NCI-H69 (cell line): ENCODE data around the gene UGCG.
"Not testable (repeated sequence)": the region's sequence is repeated elsewhere in the genome, so short reads cannot be mapped to it uniquely, and the experiment has no call there.

Experiments
- DNase-seq: peaks from one replicate; lab custom pipeline; 2025; lab: John Stamatoyannopoulos, UW

Gene UGCG

DNA sequence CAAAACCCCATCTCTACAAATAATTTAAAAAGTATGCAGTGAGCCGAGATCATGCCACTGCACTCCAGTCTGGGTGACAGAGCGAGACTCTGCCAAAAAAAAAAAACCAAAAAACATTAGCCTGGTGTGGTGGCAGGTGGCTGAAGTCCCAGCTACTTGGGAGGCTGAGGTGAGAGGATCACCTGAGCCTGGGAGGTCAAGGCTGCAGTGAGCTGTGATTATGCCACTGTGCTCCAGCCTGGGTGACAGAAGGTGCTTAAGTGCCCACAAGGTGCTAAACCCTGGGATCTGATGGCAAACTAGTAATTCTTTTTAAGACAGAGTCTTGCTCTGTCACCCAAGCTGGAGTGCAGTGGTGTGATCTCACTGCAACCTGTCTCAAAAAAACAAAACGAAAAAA, 5.7 kb upstream of the UGCG start:
- DNase-seq: not testable (repeated sequence)

DNA sequence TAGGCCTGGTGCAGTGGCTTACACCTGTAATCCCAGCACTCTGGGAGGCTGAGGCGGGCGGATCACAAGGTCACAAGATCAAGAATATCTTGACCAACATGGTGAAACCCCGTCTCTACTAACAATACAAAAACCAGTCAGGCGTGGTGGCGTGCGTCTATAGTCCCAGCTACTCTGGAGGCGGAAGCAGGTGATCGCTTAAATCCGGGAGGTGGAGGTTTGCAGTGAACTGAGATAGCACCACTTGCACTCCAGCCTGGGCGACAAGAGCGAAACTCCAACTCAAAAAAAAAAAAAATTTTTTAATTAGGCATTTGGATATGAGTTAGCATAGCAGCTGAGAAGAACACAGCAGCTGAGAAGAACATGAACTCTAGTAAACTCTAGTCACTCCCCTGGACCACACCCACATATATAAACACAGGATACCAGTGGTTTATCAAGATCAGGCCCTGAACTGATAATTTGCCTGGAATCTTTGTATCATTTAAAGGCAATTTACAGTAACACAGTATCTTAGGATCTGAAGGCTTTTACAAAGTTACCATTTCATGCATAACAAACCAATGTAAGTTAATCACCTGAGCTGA, 4.6 kb upstream of the UGCG start:
- peak; percentile 32 for DNase-seq

DNA sequence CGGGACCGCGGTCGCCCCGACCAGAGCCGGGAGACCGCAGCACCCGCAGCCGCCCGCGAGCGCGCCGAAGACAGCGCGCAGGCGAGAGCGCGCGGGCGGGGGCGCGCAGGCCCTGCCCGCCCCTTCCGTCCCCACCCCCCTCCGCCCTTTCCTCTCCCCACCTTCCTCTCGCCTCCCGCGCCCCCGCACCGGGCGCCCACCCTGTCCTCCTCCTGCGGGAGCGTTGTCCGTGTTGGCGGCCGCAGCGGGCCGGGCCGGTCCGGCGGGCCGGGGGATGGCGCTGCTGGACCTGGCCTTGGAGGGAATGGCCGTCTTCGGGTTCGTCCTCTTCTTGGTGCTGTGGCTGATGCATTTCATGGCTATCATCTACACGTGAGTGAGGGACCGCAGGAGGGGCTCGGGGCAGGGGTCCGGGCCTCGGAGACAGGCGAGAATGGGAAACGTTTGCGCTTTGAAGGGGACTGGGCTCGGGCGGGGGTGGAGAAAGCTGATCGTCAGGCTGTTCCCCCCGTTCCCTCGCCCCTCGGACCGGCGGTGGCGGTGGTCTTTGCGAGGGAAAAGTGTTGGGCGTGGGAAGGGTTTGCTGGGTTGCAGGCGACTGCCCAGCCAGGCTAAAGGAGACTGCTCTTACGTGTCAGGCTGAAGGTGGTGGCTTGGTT, 457 bp downstream of the UGCG start:
- DNase-seq: peak; percentile 92

DNA sequence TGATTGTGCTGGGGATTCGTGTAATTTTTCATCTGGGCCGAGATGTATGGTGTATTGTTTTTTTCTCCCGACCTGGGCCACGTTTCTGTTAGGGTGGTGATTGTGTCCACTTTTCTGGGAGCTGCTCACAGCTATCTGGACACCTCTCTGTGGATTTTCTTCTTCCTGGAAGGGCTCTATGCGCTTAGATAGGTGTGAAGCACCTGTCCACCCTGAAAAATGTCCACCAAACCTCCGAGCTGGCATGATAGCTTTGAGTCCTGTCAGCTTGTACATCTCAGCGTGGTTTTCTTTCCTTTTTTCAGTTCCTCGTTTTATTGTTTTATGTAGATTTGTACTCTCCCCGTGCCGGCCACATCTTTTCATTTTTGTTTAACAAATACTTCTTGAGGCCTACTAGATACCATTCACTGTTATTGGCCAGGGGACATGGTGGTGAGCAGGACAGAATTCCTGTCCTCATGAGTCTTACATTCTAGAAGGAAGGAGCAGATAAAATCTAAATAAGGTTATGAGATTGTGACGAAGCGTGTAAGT, 1.1 kb downstream of the UGCG start:
- DNase-seq: peak; percentile 76

DNA sequence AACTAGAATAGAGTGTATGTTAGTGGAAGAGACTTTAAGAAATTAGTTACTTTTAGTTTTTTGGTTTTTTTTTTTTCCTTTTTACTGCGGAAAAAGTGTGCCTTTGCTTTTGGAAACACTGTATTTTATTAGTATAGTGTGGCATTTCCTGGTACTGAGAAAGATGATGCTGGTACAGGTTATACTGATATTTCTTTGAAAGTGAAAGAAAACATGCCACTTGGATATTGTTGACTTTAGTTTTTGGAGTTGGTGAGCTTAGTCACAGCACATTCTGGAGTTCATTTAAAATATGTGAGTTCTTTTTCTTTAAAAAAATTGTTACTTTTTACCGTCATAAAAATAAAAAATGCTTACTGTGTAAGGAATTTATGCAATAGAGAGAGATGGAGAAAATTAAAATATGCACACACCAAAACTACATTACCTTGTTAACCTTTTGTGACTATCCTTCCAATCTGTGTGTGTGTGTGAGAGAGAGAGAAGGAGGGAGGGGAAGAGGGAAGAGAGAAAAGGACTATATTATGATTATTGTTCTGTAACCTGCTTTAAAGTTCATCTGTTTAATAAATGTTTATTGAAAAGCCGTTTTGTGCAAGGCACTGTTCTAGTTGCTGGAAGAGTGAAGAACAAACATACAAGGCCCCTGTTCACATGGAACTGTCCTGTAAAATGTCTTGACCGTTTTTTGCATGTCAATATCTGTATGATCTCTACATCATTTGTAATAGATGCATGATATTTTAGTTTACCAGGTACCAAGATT, 1.9 kb downstream of the UGCG start:
- no peak for DNase-seq

DNA sequence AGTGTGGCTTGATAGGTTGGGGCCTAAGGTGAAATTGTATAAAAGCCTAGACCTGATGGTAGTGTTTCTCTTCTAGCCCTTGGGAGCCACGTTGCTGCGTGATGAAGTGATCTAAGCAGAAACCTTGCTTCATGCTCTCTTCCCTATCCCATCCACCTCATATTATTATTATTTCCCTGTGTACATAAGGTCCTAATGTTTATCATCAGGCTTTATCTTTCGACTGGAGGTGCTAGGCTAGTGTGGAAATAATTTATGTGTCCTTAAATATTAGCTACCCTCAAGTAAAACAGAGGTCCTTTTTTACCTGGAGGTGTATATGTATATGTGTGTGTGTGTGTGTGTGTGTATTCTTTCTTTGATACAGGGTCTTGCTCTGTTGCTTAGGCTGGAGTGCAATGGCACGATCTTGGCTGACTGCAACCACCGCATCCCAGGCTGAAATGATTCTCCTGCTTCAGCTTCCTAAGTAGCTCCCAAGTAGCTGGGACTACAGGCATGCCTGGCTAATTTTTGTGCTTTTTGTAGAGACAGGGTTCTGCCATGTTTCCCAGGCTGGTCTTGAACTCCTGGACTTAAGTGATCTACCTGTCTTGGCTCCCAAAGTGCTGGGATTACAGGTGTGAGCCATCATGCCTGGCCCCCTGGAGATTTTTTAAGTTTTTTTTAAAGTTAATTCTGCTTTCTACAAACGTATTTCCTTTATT, 3.7 kb downstream of the UGCG start:
- DNase-seq: no peak

DNA sequence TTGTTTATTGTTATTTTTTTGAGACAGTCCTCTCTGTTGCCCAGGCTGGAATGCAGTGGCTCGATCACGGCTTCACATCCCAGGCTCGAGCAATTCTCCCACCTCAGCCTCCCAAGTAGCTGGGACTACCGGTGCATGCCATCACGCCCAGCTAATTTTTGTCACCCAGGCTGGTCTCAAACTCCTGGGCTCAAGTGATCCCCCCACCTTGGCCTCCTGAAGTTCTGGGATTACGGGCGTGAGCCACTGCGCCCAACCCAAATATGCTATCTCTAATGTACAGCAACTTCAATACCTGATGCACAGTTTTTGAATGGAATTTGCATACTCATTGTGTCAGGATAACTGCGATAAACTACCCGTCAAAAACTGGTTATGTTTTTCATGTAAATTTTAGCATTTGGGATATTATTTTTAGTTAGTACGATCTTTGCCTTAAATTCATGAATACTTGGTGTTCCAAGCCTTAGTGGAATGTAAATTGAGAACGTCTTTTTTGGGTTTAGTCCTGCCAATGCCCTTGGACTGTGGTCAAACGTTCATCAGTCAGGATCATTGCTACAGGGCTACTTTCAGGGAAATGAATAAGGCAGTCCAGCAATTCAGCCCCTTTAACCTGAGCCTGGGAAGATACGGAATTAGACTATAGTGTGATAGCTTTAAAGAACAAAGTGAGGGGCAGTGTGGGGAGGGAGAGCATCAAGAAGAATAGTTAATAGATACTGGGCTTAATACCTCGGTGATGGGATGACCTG, 4.4 kb downstream of the UGCG start:
- no peak for DNase-seq

DNA sequence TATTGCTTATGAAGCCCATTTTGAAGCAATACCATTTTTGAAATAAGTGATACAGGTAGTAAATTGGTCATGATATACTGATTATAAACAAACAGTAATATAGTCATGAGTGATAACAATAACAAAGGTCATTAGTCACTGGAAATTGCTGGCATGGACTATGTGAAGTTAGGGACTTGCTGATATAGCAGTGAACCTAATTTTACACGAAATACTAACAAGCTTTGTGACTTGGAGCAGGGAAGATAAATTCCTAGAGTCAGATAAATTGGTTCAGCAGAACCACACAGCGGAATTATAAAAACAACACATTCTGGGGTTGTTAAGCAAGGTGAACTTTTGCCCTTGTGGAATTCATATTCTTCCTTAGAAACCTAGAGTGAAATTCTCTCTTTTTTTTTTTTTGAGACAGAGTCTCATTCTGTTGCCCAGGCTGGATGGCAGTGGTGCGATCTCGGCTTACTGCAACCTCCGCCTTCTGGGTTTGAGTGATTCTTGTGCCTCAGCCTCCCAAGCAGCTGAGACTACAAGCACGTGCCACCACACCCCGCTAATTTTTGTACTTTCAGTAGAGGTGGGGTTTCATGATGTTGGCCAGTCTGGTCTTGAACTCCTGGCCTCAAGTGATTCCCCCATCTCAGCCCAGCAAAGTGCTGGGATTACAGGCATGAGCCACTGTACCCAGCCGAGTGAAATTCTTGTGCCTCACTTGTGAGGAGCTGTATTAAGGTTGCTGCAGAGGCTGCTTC, 6.0 kb downstream of the UGCG start:
- no peak for DNase-seq

DNA sequence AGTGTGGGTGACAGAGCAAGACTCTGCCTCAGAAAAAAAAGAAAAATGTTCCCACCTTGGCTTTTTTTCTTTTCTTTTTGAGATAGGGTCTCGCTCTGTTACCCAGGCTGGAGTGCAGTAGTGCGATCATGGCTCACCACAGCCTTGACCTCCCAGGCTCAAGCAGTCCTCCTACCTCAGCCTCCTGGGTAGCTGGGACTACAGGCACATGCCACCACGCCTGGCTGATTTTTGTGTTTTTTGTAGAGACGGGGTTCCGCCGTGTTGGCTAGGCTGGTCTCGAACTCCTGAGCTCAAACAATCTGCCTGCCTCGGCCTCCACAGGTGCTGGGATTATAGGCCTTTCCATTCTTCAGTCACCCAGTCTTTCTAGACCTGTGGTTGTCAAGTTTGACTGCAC, 6.9 kb downstream of the UGCG start:
- not testable (repeated sequence) for DNase-seq

DNA sequence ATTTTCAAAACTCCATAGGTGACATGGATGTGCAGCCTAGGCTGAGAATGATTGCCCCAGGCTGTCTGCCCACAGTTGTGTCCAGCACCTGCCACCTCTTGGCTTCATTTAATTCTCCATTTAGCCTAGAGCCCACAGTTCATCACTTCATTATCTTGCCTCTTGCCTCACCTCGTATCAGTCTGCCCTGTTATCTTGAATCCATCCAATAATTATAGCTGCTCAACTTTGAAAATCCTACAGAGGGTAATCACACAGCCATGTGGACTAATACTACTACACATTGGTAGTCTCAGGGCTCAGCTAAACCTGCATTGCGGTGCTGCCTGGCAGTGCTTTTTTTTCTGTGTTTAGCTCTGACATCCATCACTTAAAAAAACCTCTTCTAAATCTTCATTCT, 7.4 kb downstream of the UGCG start:
- peak; percentile 43 for DNase-seq

DNA sequence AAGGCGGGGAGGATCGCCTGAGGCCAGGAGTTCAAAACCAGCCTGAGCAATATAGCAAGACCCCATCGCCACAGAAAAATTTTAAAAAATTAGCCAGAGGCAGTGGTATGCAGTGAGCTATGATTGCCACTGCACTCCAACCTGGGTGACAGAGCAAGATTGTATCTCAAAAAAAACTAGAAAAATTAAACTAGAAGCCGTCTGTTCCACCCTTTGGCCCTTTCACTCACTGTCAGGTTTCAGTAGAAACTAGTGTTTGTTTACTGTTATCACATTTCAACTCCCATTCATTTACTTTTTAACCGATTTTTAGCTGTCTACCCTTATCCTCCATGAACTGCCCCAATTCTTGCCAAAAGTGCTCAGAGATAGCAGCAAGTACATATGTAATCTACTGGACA, 8.3 kb downstream of the UGCG start:
- no peak for DNase-seq

DNA sequence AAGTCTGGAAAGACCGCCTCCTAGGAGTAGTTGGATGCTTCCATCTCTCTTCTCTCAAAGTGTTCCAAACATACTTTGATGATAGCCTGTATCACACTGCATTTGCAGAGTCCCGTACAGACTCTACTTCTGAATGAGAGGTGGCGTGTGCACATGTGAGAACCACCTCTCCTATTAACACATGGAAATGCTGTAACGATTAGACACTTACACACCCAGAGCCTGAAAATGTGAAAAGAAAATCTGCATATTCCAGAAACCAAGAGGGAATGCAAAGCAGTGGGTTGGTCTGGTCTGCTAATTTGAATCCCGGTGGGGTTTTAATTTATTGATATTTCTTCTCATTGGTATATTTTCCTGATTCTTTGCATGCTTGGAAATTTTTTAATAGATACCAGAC, 10.5 kb downstream of the UGCG start:
- DNase-seq: no peak

DNA sequence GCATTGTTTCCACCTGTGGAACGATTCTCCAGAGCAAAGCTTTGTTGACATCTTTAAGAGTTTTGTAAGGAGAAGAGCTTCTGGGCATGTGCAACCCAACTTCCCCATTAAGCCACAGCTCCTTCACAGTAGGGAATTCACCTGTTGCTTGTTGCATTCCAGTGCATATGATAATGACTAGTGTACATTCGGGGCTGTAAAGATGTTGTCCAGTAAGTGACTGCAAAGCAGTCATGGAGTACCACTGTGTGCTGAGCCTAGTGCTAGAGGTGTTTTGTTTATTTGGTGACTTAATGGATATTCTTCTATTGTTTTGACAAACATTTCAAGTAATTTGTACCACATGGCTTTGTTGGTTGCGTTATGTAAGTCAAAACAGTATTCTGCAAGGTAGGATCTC, 12.8 kb downstream of the UGCG start:
- DNase-seq: no peak

DNA sequence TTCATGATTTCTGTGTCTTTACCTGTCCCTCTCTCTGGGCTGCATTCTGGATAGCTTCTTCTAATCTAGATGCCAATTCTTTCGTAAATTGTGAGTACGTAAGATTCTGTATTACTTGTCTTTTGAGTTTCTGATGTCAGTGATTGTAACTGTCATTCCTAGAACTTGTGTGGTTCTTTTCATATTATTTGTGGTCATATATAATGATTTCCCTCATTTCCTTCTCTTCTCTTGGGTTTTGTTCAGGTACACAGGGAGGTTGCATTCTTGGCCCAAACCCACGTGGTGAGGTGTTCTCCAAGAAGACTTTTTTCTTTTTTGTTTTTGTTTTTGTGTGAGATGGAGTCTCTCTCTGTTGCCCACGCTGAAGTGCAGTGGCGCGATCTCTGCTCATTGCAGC, 13.8 kb downstream of the UGCG start:
- DNase-seq: no peak

DNA sequence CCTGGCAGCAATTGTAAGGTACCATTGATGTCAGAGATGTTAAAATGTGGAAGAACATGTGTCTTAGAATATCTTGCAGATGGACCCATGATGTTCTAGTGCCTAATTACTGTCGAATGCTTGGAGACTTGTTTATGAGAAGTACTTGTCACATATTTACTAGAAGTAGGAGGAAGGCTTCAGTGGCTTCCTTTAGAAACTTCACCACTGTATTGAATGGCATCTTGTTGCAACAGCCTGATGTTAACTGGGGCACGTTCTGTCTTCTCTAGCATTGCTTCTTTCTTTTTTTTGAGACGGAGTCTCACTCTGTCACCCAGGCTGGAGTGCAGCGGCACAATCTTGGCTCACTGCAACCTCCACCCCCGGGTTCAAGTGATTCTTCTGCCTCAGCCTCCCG, 16.5 kb downstream of the UGCG start:
- DNase-seq: no peak

DNA sequence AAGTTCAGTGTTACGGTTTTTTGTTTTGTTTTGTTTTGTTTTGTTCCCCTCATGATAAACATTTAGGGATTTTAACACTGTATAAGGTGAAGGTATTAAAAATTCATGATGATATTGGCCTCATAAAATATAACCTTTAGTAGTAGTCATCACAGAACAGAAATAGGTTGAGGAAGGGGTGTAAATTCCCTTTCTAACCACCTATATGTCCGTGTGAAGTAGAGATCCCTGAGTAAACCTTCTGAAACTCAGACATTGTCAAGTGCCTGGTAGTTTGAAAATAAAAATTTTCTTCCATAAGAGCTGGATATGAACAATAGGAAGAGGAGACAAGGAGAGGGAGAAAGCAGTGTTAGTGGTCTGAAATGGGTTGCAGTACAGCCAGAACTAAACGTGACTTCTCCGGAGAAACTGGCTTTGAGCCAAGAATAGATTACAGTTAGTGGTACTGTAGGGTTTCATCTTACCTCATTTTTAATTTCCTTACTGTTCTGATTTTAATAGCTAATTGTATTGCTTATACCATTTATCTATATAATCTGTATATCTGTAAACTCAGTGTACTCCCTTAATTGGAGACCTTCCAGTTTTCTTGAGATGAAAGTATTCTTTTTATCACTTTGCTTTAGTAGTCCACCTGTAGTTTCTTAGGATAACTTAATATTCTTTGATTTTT, 18.3 kb downstream of the UGCG start:
- DNase-seq: peak; percentile 81

DNA sequence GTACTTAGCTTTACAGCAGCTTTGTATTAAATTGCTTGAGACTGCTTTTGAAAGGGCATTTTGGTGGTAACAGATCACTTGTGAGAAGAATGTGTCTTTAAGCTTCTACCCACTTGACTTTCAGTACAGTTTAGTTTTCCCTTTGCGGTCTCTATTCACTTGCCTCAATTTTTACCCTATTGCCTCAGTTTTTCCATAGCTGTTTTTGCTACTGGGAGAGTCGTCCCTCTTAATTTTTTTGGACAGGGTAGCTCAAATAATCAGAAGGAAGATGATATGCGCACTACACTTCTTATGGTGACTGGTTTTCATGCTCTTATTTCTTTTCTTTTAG, 18.8 kb downstream of the UGCG start:
- no peak for DNase-seq

DNA sequence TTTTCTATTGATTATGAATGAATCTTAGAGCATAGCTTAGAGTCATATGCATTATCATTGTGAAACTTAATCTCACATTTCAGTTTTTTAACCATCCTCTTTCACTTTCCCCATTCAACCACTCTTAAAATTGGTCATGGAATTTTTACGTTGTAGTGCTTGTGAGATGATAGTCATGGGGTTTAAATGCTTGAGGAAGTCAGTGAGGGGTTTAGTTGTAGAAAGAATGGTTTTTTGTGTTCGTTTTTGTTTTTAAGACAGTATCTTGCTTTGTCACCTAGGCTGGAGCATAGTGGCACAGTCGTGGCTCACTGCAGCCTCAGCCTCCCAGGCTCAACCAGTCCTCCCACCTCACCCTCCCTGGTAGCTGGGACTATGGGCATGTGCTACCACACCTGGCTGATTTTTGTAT, 19.6 kb downstream of the UGCG start:
- no peak for DNase-seq

DNA sequence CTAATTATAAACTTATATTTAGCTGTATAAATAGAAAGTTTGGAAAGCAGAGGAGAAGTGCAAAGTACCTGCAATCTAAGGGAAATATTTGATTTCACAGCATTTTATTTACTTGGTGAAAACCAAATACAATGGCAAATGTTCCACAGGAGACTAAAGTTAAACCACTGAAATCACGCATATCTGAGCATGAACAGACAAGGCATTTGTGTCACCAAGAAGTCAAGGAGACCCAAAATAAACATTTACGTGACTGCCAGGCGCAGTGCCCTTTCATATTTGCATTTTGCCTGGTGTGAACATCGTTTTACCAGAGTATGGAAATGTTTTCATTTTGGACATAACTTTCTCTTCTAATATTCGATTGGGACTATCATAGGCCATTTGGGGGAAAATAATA, 20.6 kb downstream of the UGCG start:
- no peak for DNase-seq

DNA sequence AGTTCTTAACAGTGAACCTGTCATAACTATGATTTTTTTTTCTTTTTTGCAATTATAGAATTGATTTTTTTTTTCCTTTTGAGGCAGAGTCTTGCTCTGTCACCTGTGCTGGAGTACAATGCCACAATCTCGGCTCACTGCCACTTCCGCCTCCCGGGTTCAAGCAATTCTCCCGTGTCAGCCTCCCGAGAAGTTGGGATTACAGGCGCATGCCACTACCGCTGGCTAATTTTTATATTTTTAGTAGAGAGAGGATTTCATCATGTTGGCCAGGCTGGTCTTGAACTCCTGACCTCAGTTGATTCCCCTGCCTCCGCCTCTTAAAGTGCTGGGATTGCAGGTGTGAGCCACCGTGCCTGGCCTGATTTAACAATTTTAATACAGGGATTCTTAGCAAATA, 21.4 kb downstream of the UGCG start:
- DNase-seq: no peak

DNA sequence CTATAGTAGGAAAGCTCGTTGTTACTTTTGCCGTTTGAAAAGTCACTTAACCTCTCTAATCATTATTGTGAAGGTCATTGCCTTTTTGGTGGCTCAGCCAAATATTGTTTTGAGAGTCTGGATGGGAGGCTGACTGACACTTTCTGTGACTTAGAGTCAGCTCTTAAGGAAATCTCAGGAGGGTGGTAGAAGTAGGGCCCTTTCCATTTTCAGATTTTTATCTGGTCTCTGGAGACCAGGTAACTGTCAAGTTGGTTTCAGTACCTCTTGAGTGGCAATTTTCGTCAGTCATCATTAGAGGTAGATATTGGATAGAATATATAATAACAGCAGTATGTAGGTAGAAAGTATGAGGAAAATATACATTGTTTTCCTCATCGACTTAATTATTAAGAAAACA, 23.3 kb downstream of the UGCG start:
- no peak for DNase-seq
